ENCODE measurements around the gene TMEM128. TPM values are rescaled to one million over a fixed set of nuclear protein-coding genes. Genes with fewer than 3 reads are reported as not detected.
"Not testable (repeated sequence)": the region's sequence is repeated elsewhere in the genome, so short reads cannot be mapped to it uniquely, and the experiment has no call there.

TMEM128 gene
- total RNA-seq, 1 donor from 2014 or later: 26.4 TPM

DNA sequence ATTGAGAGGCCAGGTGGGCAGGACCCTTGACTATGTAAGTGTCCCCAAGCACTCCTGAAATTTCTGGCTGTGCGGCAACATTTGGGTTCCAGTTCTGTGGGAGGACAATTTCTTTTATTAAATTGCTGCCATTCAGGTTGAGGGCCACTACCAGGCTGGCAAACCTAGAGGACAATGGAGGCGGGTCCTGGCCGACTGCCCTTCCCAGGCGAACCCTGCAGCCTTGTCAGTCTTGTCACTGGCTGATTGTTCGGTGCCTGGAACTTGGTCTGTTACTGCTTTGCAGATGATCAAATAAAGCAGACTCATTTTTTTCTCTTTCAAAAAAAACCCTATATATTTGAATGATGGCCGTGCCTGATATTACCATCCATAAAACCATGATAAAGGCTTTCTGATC lies 6.6 kb upstream of the TMEM128 start:
- Histone ChIP-seq H3K27ac (no peak overlapping the region), H3K4me3 (no peak overlapping the region), H3K36me3 (no peaks in the 10 kb centered on the region), H3K4me1 (no peaks in the 10 kb centered on the region), H3K27me3 (no peaks in the 10 kb centered on the region), H3K9me3 (no peaks in the 10 kb centered on the region)
- TF ChIP-seq, protein P1, sequence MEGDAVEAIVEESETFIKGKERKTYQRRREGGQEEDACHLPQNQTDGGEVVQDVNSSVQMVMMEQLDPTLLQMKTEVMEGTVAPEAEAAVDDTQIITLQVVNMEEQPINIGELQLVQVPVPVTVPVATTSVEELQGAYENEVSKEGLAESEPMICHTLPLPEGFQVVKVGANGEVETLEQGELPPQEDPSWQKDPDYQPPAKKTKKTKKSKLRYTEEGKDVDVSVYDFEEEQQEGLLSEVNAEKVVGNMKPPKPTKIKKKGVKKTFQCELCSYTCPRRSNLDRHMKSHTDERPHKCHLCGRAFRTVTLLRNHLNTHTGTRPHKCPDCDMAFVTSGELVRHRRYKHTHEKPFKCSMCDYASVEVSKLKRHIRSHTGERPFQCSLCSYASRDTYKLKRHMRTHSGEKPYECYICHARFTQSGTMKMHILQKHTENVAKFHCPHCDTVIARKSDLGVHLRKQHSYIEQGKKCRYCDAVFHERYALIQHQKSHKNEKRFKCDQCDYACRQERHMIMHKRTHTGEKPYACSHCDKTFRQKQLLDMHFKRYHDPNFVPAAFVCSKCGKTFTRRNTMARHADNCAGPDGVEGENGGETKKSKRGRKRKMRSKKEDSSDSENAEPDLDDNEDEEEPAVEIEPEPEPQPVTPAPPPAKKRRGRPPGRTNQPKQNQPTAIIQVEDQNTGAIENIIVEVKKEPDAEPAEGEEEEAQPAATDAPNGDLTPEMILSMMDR (IDR thresholded peaks at IDR 0.05): no peak
- DNase-seq (no peak), ATAC-seq (no peak)
- intact Hi-C loops (cut with DNase I): loop anchor here (10.0 kb wide), 1 partner anchor 80 kb away; no protein-coding TSS in a partner anchor

DNA sequence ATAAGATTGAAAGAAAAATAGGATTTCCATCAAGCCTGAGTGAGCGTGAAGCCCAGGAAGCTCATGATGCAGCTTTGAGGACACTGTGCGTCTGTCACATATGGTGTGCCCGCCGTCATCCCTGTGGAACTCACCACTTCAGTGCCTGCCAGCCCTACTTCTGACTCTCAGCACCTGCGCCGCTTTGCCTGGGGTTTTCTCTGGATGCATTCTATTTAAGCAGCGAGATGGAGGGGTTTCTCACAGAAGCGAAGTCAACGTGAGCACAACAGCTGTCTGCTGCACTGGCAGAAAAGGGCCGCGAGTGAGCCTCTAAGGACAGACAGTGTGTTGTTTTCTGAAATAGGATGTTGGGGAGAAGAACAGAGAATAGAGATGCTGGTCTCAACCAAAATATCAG lies 6.2 kb upstream of the TMEM128 start:
- Histone ChIP-seq H3K27me3 (no peaks in the 10 kb centered on the region), H3K36me3 (no peaks in the 10 kb centered on the region), H3K4me1 (peaks cover under 1% of the 10 kb centered on the region), H3K27ac (no peak overlapping the region), H3K4me3 (no peak overlapping the region), H3K9me3 (no peaks in the 10 kb centered on the region)
- ATAC-seq (no peak), DNase-seq (no peak)
- intact Hi-C loops (cut with DNase I): loop anchor here (10.0 kb wide), 1 partner anchor 81 kb away; no protein-coding TSS in a partner anchor
- TF ChIP-seq, protein P1 (IDR thresholded peaks at IDR 0.05): no peak

DNA sequence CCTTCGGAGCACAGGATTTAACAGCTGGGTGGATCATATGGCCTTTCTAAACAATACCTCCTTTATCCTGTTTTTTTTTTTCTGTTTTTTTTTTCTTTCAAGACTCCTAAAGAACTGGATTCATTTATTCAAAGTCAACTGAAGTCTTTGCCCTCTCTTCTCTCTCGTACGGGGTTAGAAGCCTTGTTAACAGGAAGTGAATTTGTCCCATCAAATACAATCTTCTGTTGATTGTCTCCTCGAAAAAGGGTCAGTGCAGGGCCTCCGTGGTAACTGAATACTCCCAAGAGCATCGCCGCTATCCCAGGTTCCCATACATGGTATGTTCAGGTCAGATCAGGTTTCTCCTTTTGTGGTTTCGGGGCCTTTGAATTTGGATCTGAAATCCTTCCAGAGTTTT lies 1.8 kb upstream of the TMEM128 start:
- Histone ChIP-seq H3K27ac (no peak overlapping the region), H3K4me3 (no peak overlapping the region), H3K27me3 (no peaks in the 10 kb centered on the region), H3K9me3 (no peaks in the 10 kb centered on the region), H3K36me3 (peaks cover 13% of the 10 kb centered on the region), H3K4me1 (peaks cover 18% of the 10 kb centered on the region)
- TF ChIP-seq, protein P1 (IDR thresholded peaks at IDR 0.05): no peak
- ATAC-seq (no peak), DNase-seq (no peak)
- intact Hi-C loops (cut with DNase I): loop anchor here (10.0 kb wide), 1 partner anchor 85 kb away; no protein-coding TSS in a partner anchor

DNA sequence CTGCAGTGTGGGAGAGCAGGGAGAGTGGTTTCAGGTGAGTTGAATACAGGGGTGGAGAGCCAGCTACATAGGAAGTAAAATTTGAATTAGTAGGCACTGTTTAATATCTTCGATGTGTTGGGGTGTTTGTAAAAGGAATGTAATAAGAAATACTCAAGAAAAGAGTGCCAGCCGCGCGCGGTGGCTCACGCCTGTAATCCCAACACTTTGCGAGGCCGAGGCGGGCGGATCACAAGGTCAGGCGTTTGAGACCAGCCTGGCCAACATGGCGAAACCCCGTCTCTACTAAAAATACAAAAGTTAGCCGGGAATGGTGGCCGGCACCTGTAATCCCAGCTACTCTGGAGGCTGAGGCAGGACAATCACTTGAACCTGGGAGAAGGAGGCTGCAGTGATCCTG lies 1.3 kb upstream of the TMEM128 start:
- peaks cover 18% of the 10 kb centered on the region for H3K36me3 ChIP-seq
- H3K27me3 ChIP-seq; H3K4me3 ChIP-seq; intact Hi-C loops (cut with DNase I); ATAC-seq; DNase-seq; H3K9me3 ChIP-seq: not testable (repeated sequence)
- H3K4me1 ChIP-seq: peaks cover 18% of the 10 kb centered on the region
- H3K27ac ChIP-seq: peak overlapping the region; percentile 96

DNA sequence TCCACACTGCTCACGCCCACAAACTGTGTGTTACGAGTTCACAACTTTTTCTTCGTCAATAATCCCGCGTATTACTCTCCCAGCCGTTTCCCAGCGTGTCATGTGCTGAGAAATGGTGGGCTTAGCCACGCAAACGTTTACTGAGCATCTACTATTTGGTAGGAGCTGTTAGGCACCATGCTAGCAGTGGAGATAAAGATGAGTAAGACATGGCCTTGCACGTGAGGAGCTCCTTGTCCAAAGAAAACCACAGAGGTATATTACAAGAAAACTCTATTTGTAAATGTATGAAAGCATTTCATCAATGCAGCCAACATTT lies 821 bp upstream of the TMEM128 start:
- peak overlapping the region; percentile 96 for H3K27ac ChIP-seq
- no peak for ATAC-seq
- DNase-seq: no peak
- TF ChIP-seq, protein P1 (IDR thresholded peaks at IDR 0.05): no peak
- intact Hi-C loops (cut with DNase I): no loop called here
- H3K4me1 ChIP-seq: peaks cover 18% of the 10 kb centered on the region
- H3K4me3 ChIP-seq: peak overlapping the region; percentile 83
- no peaks in the 10 kb centered on the region for H3K9me3 ChIP-seq
- peaks cover 23% of the 10 kb centered on the region for H3K36me3 ChIP-seq
- H3K27me3 ChIP-seq: no peaks in the 10 kb centered on the region

DNA sequence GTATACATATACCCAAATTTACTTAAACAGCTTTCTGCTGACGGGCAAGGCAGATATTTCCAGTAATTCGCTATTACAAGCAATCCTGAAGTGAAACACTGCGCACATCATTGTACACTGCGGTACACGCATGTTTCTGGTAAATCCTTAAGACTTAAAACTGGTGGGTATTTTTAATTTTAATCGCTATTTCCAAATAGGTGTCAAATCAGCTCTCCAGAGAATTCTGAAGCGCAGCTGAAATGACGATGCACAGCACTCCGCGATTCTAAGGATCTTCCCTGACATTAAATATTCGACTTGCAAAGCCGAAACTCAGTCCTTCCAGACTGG lies 361 bp downstream of the TMEM128 start:
- peaks cover 18% of the 10 kb centered on the region for H3K4me1 ChIP-seq
- intact Hi-C loops (cut with DNase I): no loop called here
- peak overlapping the region; percentile 96 for H3K27ac ChIP-seq
- no peak for DNase-seq
- ATAC-seq: no peak
- H3K9me3 ChIP-seq: no peaks in the 10 kb centered on the region
- peak overlapping the region; percentile 83 for H3K4me3 ChIP-seq
- H3K36me3 ChIP-seq: peaks cover 31% of the 10 kb centered on the region
- TF ChIP-seq, protein P1 (IDR thresholded peaks at IDR 0.05): no peak
- no peaks in the 10 kb centered on the region for H3K27me3 ChIP-seq
